NCI-H128 (cell line): Measurements from ENCODE around the gene TMEM250.
"Not testable (repeated sequence)": the region's sequence is repeated elsewhere in the genome, so short reads cannot be mapped to it uniquely, and the experiment has no call there.

Experiments
- DNase-seq: peaks from one replicate; lab custom pipeline; 2025; ENCODE audit not compliant: unreplicated experiment; lab: John Stamatoyannopoulos, UW

TMEM250 gene

DNA sequence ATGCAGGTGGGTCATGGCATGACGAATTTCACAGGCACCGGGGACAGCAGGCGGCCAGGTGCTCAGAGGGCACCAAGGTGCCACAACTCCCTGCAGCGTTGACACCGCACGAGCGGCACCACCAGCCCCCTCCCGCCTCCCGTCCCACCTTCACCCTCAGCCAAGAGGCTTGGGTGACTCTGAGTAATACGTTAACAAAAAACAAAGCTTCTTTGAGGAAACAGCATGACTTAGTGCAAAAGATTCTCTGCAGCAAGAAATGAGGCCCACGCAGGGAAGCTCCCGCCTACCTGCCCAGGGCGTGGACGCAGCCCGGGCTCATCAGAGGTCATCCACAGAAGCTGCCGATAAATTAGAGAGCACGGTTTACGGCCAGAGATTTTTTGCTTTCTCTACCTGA is 4.1 kb downstream of the TMEM250 start:
- no peak for DNase-seq

DNA sequence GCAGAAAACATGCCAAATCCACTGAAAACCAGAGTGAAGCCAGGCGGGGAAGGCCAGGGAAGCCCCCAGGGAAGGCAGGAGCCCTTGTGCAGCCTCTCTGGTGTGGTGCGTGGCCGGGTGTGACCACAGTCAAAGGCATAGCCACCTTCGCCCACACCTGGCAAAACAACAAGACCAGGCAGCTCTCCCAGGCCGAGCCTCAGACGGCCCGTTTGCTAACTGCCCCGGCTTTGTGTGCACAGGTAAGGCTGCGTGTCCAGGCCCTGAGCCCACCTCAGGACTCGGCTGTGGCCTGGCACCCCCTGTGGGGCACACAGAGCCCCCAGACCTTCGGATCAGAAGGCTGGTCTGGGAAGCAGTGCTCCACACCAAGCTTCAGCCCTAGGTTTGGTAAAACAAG is 6.1 kb downstream of the TMEM250 start:
- DNase-seq: no peak

DNA sequence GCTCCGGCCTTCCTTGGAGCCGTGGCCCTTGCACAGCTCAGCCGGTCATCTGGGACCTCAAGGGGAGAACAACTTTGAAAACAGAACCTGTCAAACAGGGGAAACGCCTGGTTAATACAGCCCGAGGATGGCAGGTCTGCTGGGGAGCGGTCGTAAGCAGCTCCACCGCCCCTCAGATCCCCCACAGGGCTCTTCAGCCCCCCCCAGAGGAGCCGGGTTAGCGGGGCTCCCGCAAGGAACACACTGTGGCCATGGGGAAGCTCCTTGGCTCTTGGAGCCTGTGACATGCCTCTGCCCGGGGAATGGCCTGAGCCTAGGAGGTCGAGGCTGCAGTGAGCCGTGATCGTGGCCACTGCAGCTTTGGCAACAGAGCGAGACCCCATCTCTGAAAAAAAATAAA is 6.8 kb downstream of the TMEM250 start:
- no peak for DNase-seq

DNA sequence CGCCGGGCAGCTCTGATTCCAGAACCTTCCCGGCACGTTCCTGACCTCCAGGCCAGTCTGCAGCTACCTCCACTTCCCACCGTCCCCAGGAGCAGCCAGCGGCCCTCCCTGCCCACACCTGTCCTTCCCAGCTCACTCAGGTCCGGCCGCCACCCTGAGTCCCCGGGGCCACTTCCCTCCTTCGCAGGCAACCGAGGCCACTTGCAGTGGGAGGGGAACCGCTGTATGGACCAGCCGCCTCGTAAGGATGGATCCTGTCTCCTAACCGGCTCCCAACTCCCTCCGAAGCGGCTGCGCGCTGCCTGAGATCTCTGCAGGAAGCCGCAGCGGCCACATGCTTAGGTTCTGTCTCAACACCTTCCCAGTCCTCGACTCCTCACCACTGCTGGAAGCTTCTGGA is 7.5 kb downstream of the TMEM250 start:
- no peak for DNase-seq

DNA sequence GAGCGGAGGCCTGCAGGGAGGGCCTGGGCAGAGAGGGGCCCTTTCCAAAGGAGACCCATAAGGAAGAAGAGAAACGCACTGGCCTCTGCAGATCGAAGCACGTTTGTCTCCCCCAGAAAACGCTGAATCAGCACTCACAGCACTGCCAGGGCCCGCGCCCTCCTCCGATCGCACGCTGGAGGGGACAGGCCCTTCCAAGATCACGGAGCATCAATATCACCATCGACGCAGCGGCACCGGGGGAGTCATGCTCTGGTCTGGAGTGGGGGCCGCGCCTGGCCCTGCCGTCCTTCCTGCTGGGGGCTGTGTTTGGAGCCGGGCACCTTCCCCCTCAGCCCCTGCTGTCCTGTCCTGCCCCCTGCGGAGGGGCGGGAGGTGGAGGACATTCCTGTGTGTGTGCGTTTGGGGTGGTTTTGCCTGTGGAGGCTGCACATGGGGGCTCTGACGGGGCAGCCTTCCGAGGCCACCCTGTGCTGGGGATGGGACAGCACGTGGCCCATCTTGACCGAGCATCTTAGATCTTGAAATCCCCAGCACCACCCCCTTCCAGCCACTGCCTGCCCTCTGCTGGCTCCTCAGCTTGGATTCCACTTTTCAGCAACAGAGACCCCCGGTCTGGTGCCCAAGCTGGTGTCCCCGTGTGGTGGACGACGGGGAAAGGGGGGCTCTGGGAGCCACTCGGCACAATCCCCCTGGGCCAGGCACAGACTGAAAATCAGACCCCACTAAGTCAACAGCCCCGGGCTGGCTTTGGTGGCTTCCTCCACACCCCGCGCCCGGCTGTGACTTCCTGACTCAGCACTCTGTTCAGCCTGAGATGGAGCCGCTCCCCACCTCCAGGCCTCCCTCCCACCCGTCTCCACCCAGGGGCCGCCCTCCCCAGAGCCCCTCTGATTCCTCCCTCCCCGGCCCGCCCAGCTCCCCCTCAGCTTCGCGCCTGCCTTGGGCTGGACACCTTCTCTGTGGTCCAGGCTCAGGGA is 8.3 kb downstream of the TMEM250 start:
- no peak for DNase-seq

DNA sequence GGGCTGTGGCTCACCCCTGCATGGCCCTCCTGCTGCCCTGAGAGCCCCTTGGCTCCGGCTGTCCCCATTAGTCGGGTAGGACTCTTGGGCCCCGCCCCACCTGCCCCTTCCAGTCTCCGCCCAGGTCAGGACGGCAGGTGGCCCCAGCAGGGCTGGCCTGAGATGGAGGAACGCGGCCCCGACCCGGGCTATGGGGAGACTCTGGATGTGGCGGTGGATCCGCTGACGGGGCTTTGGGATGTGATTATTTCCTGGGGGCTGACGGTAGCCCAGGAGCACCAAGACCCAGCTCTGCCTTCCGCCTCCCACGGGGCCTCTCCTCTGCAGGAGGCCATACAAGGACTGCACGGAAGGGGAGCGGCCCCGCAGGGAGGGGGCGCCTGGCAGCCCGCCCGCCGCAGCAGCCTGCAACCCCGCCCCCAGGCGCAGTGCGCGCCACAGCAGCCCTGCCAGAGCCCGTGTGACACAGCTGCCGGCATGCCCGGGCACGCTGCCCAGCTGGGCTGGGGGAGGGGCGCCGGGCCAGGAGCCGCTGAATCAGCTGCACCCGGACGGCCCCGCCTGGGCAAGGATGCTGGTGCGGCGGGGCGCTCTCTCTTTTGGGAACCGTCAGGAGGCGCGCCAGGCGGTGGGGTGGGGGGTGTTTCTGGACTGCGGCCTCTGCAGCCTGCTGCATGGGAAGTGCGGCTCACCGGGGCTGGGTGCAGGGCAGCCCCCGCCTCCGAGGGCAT is 9.2 kb downstream of the TMEM250 start:
- peak; percentile 86 for DNase-seq

DNA sequence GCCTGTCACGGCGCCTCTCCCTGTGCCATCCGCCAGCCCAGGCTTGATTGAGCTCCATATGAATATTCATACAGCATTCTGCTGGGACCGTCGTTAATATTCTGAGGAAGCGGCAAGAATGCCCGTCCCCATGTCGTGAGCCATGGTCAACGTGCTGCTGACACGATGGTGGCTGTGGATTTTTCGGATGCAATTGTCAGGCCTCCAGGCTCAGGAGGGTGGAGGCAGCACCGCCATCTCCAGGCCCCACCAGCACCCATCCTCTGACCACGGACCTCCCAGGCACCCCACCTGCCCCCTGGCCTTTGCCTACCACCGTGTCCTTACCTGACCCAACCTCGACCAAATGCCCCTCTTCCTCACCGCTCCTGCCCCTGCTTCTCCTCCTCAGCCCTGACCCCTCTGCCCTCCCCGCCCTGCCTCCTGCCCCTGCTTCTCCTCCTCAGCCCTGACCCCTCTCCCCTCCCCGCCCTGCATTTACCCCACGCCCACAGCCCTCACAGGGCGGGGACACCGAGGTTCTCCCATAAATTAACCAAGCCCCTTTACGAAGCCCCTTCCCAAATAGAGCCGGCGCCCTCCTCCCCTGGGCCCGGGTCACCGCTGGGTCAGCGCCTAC is 9.9 kb downstream of the TMEM250 start:
- DNase-seq: no peak

DNA sequence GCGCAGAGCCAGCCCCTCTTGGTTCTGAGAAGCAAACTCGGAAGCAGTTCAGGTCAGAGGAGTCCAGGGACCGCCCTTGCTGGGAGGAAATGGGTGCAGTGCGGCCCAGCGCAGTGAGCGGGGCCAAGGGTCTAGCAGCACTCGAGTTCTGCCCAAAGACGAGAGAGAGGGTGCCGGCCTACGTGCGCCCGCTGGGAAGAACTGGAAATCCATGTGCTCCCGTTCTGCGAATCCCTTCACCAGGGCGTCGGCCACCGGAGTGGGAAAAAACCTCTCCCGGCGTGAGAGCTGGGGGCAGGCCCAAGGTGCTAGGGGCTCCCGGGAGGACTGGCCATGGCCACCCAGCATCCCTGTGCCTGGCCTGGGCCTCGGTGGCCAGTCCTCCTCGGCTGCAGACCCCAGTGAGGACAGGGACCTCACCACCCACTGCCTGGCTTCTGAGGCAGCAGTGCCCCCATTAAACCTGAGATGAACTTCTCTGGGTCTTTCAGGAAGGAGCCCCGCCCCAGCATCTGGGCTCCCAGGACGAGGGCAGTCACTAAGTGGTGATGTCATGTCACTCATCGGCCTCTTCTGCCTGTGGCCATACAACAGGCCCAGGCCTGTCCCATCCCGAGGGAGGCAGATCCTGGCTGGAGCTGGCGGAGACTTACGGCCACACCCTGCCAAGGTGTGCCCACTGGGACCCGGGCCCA is 10.6 kb downstream of the TMEM250 start:
- DNase-seq: no peak

DNA sequence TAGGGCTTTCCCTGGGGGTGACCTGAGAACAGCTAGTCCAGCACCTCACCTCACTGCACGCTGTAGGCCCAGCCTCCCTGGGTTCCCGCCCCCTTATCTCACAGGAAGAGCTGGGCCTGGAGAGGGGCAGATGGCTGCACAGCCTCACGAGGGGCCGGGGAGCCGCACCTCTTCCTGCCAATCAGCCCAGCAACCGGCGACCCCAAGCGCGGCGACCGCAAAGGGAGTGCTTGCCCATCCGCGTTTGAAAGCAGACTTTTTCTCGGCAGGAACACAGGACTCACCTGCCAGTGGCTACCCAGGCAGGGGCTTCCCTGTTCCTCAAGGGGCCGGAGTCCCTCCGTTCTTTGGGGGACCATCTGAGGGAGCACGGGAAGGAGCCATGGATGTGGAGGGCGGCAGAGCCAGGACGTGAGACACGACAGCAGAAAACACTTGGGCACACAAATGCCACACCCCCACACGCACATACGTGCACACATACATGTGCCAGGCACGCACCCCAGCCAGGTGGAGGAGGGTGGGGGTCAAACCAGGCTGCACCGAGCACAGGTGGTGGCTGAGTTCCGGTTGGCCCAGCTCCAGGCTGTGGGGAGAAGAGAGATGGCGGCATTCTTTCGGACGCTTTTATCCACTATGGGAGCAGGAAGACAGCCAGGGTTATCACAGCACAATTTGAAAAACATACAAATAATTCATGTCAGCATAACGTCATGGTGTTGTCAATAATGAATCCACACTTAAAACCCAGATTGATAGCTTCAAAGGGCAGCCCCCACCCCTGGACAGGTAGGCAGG is 11.3 kb downstream of the TMEM250 start:
- DNase-seq: no peak

DNA sequence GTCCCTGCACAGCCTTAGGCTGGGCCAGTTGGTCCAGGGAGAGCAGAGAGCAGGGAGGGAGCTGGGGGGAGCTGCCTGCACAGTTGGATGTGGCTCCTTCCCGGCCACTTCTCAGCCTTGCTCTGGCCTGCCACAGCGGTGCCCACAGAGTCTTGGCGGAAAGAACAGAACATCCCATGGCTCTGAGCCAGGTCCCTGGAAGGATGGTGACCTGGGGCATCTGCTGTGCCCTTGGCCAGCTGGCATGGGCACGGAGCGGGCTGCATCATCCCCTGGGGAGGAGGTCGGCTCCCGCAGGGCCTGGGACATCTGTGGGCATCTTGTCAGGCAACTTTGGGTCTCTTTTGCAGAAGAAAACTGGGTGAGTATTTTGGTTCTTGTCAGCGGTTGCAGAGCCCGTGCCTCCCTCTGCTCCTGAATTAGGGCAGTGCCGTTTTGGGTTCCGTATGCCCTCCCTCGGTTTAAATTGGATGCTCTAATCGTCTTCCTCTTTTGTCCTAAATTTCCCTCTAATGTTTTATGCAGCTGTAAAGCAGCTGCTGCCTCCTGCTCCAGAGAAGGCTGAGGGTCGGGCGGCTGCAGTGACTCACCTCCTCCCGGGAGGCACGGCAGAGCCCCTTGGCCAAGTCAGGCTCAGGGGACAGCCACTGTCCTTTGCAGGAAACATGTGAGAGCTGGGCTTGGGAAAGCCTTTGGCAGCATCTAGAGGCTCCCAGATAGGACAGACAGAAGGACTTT is 13.1 kb downstream of the TMEM250 start:
- no peak for DNase-seq

DNA sequence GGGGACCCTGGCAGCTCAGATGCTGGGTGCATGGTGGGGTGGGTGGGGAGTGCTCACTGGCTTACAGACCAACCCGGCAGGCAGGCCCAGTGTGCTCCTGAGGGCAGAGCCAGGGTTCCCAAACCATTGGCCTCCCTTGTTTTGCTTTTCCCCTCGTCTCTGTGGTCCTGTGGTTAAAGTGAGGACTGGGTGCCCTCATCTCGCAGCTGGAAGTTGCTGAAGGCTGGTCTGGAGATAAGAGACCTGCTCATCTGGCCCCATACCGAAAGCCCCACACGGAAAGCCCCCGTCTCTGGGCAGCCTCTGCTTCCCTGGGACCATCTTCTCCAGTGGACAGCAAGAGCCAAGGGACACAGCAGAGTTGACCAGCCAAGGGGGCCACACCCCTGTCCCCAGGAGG is 13.8 kb downstream of the TMEM250 start:
- DNase-seq: no peak

DNA sequence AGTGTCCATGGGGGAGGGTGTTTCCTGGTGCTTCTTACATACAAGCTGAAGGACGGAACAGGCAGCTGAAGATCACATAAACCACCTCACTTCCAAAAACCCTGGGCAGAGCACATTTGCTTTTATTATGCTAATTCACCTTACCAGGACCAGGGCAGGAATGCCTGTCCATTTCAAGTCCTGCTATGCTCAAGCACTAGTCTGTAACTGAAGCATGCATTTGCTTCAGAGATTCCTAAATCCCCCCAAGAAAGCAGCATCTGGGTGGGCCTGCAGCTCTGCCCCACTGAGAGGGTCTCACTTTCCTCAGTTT is 14.2 kb downstream of the TMEM250 start:
- no peak for DNase-seq

DNA sequence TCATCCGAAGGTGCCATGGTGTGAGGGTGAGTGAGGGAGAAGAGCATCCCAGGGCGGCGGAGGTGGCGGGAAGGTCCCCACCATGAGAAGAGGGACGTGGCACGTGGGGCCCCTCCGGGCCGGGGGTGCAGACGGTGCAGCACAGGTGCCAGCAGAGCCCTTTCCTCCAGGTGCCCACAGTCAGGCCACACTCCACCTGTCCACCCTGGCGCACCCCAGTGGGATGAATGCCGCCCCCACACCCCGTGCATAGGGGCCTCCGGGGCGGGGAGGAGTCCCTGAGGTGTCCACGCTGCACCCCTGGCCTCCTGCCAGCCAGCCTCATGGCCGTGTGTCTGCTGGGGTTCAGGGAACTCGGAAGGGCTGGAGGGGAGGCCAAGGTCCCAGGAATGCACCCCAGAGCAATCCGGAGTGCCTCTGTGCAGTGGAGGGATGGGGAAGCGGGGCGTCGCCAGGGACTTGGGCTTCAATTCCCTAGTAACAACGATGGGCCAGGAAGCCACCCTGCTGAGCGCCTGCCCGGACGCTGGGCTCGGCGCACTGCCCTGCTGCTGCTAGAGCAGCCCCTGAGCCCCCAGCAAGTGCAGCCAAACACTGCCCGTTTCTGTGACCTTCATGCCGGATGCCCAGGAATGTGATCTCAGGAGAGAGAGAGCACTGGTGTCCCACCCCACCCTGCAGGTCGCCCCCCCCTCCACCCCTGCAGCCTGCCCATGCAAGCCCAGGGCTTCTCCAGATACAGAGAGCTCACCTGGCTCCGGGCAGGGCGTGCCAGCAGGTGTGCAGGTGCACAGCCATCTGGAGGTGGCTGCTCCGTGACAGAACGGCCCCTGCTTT is 14.8 kb downstream of the TMEM250 start:
- DNase-seq: peak; percentile 31

DNA sequence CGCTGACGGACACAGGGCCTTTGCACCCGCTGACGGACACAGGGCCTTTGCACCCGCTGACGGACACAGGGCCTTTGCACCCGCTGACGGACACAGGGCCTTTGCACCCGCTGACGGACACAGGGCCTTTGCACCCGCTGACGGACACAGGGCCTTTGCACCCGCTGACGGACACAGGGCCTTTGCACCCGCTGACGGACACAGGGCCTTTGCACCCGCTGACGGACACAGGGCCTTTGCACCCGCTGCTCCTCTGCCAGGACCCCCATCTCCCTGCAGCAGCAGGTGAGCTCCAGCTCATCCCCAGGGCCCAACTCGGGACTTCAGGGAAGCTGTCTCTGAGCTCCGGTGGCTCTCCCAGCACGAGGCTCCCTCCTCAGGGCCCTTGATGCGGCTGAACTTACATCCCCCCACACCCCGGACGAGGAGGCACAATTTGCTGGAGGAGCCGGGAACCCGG is 17.0 kb downstream of the TMEM250 start:
- not testable (repeated sequence) for DNase-seq

DNA sequence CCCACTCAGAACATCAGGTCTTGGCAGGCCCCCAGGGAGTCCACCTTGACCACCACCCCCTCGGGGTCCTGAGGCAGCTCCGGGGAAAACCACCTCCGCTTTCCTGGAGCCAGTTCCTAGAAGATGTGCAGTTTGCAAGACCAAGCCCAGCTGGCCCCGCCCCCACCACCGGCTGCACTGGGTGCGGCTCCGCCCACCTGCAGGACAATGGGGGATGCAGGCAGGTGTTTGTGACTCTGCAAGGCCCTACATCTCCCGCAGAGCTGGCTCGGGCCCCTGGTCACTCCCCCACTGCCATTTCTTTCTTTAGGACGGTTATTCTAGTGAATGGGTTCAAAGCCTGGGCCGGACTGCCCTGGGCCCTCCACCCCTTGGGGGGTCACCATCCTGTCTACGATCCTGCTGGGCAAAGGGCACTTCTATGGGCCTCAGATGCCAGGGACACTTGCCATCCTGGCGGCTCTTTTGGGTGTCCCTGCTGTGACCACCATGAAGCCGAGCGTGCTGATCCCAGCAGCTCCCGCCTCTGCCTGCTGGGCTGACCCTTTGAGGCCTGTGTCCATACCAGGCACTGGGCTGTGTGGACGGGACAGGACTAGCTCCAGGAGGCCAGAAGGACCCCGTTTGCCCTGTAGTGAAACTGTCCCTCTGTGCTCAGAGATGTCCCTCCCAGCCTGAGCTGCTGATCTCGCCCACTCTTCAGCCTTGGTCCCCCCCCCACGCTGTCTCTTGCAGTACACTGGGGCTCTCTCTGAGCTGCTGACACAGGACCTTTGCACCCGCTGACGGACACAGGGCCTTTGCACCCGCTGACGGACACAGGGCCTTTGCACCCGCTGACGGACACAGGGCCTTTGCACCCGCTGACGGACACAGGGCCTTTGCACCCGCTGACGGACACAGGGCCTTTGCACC is 17.7 kb downstream of the TMEM250 start:
- DNase-seq: peak; percentile 30

DNA sequence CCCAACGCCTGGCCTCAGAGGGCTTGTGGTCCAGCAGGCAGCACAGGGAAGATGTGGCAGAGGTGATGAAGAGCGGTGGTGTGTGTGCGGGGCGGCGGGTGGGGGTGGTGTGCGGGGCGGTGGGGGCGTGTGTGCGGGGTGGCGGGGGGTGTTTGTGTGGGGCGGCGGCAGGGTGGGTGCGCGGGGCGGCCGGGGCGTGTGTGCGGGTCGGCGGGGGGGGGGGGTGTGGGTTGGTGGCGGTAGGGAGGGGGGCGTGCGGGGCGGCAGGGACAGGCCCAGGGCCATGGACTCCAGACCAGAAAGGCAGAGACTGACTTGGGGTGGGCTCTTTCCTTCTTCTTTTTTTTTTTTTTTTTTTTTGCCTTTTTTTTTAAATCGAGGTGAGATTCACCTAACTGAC is 19.1 kb downstream of the TMEM250 start:
- no peak for DNase-seq

DNA sequence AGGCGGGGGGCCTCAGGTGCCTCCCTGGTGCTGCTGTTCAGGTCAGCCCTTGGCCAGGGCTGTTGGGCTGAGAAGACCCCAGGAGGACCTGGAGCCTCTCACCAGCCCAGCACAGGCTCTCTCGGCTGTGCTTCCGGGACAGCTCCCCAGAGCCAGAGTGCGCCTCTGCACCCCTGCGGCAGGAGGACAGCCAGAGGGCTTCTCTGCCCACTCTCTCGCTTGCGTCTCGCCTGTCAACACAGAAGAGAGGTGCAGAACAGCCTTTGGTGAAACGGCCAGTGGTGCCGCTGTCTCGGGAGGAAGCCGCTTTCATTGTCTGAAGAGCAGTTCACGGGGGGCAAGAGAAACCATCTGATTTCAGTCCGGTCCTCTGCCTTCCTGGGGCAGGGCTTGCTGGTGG is 19.8 kb downstream of the TMEM250 start:
- no peak for DNase-seq

DNA sequence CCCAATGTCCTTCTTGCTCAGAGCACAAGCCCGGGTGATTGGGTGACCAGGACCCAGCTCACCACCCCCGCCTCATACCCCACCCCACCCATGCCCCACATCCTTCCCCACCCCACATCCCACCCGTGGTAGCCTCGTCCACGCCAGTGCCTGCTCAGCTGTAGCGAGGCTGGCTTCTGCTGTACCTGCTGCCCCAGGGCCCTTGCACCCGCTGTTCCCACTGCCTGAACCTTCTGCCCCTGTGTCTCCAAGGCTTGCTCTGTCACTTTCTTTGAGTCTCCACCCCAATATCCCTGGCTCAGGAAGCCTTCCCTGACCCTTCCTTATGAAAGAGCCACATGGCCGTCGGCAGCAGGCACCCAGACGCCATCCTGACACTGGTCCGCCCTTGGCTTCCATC is 20.5 kb downstream of the TMEM250 start:
- no peak for DNase-seq
